Eye (tissue), 1 donor: ENCODE data around the gene PRKCA.

Experiments
- DNase-seq: peaks from one replicate; pipeline ENCODE4 v3.0.0-alpha.2; 2015

Gene PRKCA

GRCh38 chr17:66494023-66494803 lies 191.8 kb downstream of the PRKCA start:
- no peak for DNase-seq

DNA sequence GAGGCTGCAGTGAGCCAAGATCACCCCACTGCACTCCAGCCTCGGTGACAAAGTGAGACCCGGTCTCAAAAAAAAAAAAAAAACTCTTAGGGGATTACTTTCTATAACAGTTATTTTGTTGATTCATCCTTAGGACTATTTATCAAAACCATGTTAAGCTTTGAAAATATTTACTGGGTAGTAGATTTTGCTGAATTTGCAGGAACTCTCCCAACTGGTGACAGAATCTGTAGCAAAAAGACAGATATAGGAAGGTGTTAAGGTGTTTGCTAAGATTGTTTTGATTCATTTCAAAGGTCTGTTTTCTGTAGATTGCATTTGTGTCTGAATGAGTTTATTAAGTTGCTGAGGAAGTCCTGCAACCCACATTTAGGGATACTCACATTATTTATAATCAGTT lies 192.6 kb downstream of the PRKCA start:
- DNase-seq = no peak

DNA sequence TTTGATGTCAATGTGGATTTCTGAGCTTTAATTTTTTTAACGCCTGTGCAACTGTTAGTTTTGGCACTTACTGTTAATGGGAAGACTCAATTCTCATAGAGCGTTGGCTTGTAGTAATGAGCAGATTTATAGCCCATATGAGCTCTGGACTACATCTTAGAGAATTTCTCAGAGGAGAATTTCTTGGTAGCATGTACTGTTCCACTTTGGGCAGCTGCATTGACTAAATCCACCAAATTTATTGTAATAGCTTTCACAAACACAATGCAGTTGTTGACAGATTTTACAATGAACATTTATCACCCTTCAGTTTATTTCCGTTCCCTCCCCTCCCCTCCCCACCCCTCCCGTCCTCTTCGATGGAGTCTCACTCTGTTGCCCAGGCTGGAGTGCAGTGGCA lies 193.9 kb downstream of the PRKCA start:
- DNase-seq = no peak

DNA sequence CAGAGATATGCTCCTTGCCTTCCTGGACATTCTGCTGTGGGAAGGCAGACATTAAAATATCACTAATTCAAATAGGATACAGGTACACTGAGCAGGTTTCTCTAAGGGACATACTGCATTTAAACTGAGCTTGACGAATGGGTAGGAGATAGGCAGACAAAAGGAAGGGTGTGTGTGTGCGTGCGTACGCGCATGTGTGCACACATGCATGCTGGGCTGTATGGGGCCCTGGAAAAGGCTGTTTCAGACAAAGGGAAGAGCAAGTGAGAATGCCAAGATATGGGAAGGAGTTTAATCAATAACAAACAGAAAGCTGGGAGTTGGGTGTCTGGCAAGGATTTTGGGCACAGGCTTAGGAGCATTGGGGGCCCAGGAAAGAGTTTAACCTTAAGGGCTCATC lies 196.2 kb downstream of the PRKCA start:
- no peak for DNase-seq

- DNase-seq = no peak
Measured at GRCh38 chr17:66506641-66507040, 204.2 kb downstream of the PRKCA start.

- DNase-seq = no peak
Measured at GRCh38 chr17:66507103-66507923, 204.9 kb downstream of the PRKCA start.

- DNase-seq = no peak
Measured at GRCh38 chr17:66507982-66508760, 205.8 kb downstream of the PRKCA start.

GRCh38 chr17:66508896-66509844 lies 206.8 kb downstream of the PRKCA start:
- DNase-seq = no peak

DNA sequence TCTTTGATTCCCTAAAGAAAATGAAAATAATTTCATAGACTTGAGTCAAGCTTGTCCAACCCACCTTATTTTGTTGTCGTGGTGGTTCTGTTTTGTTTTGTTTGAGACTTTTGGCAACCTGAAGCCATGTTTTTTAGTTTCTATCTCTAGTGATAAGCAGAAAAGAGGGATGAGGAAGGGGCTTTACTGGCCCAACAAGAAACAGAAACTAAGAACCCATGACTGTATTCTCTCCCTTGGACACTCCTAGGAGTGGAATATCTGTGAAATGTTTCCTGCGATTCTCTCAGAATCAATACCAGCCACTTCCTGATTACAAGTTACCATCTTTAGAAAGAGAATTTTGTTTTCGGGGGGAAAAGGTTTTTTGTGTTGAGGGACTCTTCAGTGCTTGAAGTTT lies 207.5 kb downstream of the PRKCA start:
- no peak for DNase-seq

- no peak for DNase-seq
Measured at GRCh38 chr17:66511135-66511534, 208.7 kb downstream of the PRKCA start.

DNA sequence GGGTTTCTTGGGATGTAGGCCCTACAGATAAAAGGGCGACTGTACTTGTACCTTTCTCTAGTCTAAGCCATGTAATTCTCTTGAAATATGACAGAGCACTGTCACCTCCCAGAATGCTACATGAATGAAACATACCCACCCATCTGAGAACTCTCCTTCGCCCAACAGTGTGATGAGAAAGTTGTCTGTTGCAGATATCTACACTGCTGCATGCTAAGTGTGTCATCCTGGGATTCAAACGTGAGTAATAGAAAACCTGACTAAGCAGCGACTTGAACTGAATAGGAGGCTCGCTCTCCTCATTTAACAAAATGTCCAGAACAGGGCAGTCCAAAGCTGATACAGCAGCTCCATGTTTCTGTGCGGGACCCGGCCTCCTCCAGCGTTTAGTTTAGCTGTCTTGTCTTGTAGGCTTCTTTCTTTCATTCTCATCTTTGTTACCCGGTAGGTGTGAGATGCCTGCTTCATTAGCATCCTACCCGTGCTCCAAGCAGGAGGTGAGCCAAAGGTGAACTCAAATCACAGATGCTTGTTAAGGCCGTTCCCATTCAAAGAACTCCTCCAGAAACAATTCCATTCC lies 211.9 kb downstream of the PRKCA start:
- no peak for DNase-seq

- no peak for DNase-seq
Measured at GRCh38 chr17:66515974-66516373, 213.6 kb downstream of the PRKCA start.

DNA sequence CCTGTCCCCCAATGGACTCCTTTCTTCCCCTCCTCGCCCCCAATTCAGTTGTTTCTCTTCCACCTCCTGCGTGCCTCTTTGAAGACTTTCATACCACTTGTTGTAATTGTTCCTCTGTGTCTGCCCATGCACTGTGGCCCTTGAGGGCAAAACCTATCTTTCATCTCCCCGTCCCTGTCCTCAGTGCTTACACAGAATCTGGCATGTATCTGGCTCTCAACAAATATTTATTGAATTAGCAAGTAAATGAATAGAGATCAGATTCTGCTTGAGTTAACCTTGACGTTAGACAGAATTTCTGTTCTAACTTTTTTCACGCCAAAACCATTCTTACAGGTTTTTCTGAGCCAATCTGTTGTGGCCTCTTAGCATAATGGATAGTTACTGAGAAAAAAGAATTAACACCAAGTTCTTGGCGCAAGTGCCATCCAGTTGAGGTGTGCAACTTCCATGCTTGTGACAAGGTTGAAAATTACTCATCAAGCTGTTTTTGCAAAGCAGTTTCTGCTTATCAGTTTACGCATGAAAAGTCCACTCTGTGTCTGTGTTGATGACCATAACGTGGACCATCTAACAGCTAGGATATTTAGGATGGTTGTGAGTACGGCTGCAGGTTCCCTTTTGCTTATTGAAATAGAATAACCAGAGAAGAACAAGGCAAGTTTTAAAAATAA lies 215.1 kb downstream of the PRKCA start:
- DNase-seq = no peak

DNA sequence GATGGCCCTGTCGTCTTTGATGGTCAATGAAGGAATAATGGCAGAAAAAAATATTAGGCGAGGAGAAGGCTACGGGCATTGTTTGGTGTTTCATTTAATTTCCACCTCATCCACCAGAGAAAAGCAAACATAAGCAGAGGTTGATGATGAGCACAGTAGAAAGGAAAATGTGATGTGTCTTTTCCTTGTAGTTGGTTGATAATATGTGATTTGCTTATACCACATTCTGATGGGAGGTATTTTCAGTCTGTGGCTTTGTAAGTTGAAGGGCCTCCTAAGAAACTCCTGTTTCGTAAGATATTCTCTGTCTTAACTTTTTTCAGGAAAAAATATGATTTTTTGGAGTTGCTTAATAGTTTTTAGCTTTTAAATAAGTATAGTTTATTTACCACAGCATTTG lies 215.7 kb downstream of the PRKCA start:
- no peak for DNase-seq

DNA sequence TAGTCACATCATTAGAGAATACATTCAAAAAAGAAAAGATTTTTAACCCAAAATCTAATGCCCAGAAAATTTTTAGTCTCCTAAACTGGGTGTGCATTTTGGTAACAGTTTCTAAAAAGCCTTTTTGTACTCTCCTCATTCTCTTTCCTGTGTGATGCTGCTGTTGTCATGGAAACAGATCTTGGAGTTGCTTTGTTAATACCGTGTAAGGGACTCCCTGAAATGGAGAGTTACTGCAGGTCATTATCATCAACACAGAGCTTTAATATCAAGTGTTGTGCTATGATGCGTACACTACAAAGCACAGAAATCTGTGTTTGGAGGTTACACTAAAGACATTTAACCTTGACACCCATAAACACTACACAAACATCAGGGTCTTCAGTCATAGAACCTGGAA lies 216.3 kb downstream of the PRKCA start:
- peak; percentile 43 for DNase-seq

- no peak for DNase-seq
Measured at GRCh38 chr17:66519154-66519553, 216.7 kb downstream of the PRKCA start.

DNA sequence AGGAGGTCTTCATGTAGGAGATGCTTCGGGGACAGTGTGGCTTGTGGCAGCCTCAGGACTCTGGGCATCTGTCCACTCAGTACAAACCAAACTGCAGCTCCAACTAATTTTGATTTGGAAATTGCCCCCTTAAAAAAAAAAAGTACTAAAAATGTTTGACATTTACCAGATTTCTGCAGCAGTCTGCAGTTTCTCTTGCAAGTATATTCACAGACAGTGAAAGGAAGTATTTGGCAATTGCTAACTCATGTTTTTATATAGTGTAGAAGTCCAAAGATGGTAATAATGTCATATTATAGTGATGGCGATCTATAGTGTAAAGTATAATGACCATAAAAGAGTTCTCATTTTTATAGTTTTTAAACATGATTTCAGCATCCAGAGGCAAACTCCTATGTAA lies 218.6 kb downstream of the PRKCA start:
- DNase-seq = no peak

DNA sequence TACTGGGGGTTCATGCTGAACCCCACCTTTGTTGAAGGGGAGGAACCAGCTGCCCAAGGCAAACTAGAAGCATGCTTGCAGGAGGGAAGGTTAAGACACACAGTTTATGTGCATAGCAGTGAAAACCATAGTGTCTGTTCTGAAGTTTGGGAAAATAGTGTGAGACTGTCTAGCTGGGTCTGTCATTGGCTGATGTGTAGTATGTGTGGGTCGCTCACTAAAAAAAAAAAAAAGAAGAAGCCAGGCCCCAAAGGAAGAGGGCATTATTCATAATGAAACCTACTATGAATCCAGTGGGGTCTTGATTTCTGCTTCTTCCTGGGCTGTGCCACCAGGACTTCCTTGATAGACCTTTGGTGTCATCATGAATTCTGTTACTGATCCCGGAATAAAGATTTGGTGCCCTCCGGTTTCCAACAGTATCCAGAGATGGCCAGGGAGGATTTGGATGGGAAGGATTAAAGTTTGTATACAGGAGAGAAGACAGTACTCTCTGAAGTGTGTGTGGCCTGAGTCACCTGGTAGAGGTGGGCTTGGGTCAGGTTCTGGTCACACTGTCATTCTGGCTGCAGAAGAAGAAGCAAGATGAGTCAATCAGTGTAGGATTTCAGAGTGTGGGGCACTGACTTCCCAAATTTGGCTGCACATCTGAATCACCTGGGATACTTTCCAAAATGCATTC lies 220.3 kb downstream of the PRKCA start:
- no peak for DNase-seq

GRCh38 chr17:66523378-66524200 lies 221.2 kb downstream of the PRKCA start:
- no peak for DNase-seq

DNA sequence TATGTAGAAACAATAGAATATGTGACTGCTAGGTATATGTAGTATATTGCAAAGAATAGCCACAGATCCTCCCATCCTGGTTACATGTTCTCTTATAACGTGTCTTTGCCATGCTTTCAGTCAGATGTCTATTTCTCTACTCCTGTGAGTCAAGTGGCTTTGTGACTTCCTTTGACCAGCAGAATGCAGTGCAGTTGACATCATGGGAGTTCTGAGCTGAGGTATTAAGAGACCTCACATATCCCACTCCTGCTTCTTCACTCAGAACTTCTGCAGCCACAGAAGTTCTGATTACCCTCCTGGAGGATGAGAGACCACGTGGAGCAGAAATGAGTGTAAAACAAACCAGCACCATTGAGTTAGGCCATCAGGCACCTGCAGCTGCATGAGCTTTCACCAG lies 222.5 kb downstream of the PRKCA start:
- no peak for DNase-seq
